MCF 10A (cell line): ENCODE measurements around the gene NHSL2. TPM values are rescaled to one million over a fixed set of nuclear protein-coding genes. Genes with fewer than 3 reads are reported as not detected.

Experiments used
- BruUV-seq: library from RNA; stranded (reverse); fragments of 400-500 nt; replicated peaks from 2 replicates; lab custom pipeline; 2021; lab: Mats Ljungman, UMichigan
- CTCF ChIA-PET: fragments of 300-600 bp; sonication (Branson Sonifier 250); formaldehyde crosslinking; extraction: SDS; loops from one replicate; lab custom pipeline; 2021; ENCODE audit warnings: antibody characterized with exemption, inconsistent platforms; lab: Yijun Ruan, JAX
- POLR2A ChIA-PET: fragments of 300-600, 350-650 bp; sonication (Branson Sonifier 250); formaldehyde crosslinking; extraction: SDS; loops from one replicate; lab custom pipeline; 2020; ENCODE audit warnings: antibody characterized with exemption, inconsistent platforms; lab: Yijun Ruan, JAX
- DNase-seq: peaks from one replicate; pipeline ENCODE4 v3.0.0-alpha.2; 2018; ENCODE audit not compliant: unreplicated experiment
- H3K27ac Mint-ChIP-seq: one replicate; pipeline ENCODE4 v1.8.0; 2022; ENCODE audit warnings: mild to moderate bottlenecking, low read depth, mixed read lengths; ENCODE audit not compliant: unreplicated experiment
- H3K27me3 Mint-ChIP-seq: one replicate; pipeline ENCODE4 v1.8.0; 2022; ENCODE audit warnings: mixed read lengths; ENCODE audit not compliant: insufficient read depth, unreplicated experiment
- H3K36me3 Mint-ChIP-seq: one replicate; pipeline ENCODE4 v1.8.0; 2022; ENCODE audit warnings: mild to moderate bottlenecking, moderate library complexity, mixed read lengths; ENCODE audit not compliant: insufficient read depth, unreplicated experiment
- H3K4me1 Mint-ChIP-seq: one replicate; pipeline ENCODE4 v1.8.0; 2022; ENCODE audit warnings: mixed read lengths; ENCODE audit not compliant: insufficient read depth, unreplicated experiment
- H3K4me3 Mint-ChIP-seq: one replicate; pipeline ENCODE4 v1.8.0; 2022; ENCODE audit warnings: mild to moderate bottlenecking, moderate library complexity, mixed read lengths; ENCODE audit not compliant: unreplicated experiment
- H3K9me3 Mint-ChIP-seq: one replicate; pipeline ENCODE4 v1.8.0; 2022; ENCODE audit warnings: mixed read lengths; ENCODE audit not compliant: unreplicated experiment
- intact Hi-C: fragments of 100-400 bp; cut with micrococcal nuclease; formaldehyde crosslinking; loops from 2 replicates; pipeline ENCODE4 v1.14.1; 2022
- total RNA-seq: library from RNA; stranded (reverse); gene quantifications from 2 replicates; pipeline ENCODE4 v1.2.3, GENCODE V29; 2022
- TF ChIP-seq, protein P1 (sequence below): fragments of 200-600 bp; IDR thresholded peaks from one replicate; pipeline ENCODE4 v1.8.0; 2022; ENCODE audit warnings: antibody characterized with exemption, mild to moderate bottlenecking; ENCODE audit not compliant: unreplicated experiment

The NHSL2 gene
- total RNA-seq, 1 experiment from 2014 or later = not detected

DNA sequence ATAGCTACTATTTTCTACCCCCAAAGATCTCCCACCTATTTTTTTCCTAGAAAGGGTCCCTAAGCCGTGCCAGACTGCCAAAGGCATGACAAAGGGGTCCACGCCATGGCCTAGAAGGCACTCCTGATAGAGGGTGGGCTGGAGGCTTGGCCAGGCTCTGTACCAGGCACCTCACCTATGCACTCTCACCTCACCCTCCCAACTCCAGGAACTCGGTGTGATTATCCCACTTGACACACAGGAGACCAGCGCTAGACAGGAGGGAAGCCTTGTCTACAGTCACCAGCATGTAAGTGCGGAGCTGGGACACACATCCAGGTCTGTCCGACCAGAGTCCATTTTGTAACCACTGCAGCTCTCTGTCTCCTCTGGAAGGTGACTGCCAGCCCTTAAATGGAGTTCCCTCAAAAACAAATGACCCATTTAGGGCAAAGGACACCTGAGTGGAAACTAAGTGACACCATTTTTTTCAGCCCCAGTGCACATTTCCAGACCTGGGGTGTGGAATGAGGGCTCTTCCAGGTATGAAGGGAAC is 114.7 kb downstream of the NHSL2 start:
- intact Hi-C loops = no loop called here
- H3K4me1 Mint-ChIP-seq = peaks cover 10% of the 10 kb centered on the region
- H3K9me3 Mint-ChIP-seq = no peaks in the 10 kb centered on the region
- TF ChIP-seq, protein P1, sequence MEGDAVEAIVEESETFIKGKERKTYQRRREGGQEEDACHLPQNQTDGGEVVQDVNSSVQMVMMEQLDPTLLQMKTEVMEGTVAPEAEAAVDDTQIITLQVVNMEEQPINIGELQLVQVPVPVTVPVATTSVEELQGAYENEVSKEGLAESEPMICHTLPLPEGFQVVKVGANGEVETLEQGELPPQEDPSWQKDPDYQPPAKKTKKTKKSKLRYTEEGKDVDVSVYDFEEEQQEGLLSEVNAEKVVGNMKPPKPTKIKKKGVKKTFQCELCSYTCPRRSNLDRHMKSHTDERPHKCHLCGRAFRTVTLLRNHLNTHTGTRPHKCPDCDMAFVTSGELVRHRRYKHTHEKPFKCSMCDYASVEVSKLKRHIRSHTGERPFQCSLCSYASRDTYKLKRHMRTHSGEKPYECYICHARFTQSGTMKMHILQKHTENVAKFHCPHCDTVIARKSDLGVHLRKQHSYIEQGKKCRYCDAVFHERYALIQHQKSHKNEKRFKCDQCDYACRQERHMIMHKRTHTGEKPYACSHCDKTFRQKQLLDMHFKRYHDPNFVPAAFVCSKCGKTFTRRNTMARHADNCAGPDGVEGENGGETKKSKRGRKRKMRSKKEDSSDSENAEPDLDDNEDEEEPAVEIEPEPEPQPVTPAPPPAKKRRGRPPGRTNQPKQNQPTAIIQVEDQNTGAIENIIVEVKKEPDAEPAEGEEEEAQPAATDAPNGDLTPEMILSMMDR = no peak
- H3K27me3 Mint-ChIP-seq = peaks cover 96% of the 10 kb centered on the region
- no peak overlapping the region for H3K4me3 Mint-ChIP-seq
- no peaks in the 10 kb centered on the region for H3K36me3 Mint-ChIP-seq
- CTCF ChIA-PET = interaction anchor here (0.6 to 1.4 kb wide), 4 partner anchors 101 to 1168 kb away, joined by 3 to 4 read pairs (median 4); no protein-coding TSS in a partner anchor
- POLR2A ChIA-PET = no interaction called here
- DNase-seq = no peak
- BruUV-seq = no TSS peak
- no peak overlapping the region for H3K27ac Mint-ChIP-seq

DNA sequence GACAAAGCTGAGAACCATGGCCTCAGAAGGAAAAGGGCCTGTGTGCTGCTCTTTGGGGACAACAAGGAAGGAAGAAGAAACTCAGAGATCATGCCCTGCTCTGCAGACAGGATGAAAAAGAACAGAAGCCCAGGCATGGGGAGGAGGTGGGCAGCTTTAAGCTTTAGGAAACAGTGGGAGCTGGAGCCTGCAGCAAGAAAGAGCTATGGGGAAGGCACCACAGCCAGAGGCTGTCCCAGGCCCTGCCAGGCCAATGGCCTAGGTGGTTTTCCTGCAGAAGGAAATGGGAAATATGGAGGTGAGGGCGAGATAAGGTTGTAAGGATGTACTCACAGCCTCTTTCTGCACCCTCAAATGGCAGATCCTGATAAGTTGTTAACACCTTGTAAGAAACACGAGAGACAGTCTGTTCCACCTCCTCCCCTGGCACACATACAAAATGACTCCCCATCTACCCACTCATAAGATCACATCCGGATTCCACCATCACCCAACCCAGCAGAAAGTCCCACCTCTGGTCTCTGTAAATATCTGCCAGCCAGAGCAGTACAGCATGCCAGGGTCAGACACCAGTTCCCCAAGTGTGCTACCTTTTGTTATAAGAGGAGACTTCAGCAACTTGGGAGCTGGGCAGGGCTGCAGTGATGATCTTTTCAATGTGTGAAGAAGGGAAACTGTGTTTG is 115.8 kb downstream of the NHSL2 start:
- H3K4me3 Mint-ChIP-seq = no peak overlapping the region
- peaks cover 10% of the 10 kb centered on the region for H3K4me1 Mint-ChIP-seq
- no peak overlapping the region for H3K27ac Mint-ChIP-seq
- CTCF ChIA-PET = interaction anchor here (0.6 kb wide), 2 partner anchors 13 to 99 kb away, joined by 3 read pairs; no protein-coding TSS in a partner anchor
- DNase-seq = no peak
- no peaks in the 10 kb centered on the region for H3K9me3 Mint-ChIP-seq
- intact Hi-C loops = no loop called here
- H3K27me3 Mint-ChIP-seq = peaks cover 86% of the 10 kb centered on the region
- no TSS peak for BruUV-seq
- TF ChIP-seq, protein P1 = no peak
- POLR2A ChIA-PET = no interaction called here
- H3K36me3 Mint-ChIP-seq = no peaks in the 10 kb centered on the region

DNA sequence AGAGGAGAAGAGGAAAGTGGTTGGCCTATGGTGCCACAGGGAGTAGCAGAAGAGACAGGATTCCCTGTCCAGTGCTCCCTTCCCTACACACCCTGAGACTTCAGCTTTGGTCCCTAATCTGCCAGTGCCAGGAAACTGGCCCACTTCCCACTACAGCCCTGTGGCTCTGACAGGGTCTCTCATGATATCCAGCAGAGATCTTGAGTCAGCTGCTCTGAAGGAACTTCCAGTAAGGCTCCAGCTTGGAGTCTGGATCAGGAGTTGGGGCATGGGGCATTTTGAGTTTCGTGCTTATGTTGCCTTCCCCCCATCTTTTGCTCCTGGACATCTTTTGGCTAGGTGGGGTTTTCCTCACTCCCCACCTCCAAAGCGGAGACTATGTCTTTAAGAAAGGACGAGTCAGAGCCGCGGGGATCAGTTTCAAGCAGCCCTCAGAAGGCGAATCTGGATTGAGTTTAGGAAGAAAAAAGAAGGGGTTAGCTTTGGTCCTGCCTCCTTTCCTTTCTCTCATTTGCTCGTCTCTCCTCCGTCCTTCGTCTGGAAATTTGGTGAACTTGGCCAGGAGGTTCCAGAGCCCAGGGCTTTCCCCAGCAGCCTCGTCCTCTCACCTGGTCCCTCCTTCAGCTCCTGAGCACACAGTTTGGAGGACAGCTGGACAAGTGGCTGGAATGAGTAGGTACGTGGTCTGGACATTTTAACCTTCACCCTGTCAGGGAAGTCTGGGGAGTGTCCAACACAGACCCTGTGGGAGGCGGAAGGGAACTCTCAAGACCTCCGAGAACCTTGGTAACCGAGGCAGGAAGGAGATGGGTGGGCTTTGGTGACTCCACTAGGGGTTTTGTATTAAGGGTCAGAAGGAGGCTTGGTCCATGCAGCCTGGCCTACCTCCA is 116.6 kb downstream of the NHSL2 start:
- intact Hi-C loops = no loop called here
- no peak overlapping the region for H3K4me3 Mint-ChIP-seq
- ChIA-PET POLR2A (no interaction called here), CTCF (interaction anchor here (1.1 to 6.5 kb wide), 2 partner anchors 8 to 48 kb away, joined by 4 to 53 read pairs; no protein-coding TSS in a partner anchor)
- H3K4me1 Mint-ChIP-seq = peaks cover 10% of the 10 kb centered on the region
- H3K27ac Mint-ChIP-seq = no peak overlapping the region
- DNase-seq = no peak
- BruUV-seq = no TSS peak
- H3K9me3 Mint-ChIP-seq = no peaks in the 10 kb centered on the region
- H3K27me3 Mint-ChIP-seq = peaks cover 82% of the 10 kb centered on the region
- TF ChIP-seq, protein P1 = no peak
- H3K36me3 Mint-ChIP-seq = no peaks in the 10 kb centered on the region

DNA sequence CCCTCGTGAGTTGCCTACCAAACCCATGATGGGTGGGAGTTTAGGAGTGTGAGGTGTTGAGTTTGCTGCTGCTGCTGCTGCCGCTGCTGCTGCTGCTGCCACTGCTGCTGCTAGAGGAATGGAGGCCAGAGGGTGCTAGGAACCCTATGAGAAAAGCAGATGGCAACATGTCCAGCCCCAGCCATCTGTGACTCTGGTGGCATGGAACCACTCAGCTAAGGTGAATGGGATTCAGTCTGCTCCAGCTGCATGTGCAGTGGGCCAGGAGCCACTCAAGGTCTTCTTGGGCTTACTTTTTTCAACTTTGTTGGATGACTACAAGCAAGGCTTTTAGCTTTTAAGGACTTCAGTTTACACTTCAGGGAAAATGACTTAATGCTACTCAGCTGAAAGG is 117.3 kb downstream of the NHSL2 start:
- no peaks in the 10 kb centered on the region for H3K9me3 Mint-ChIP-seq

More for the DNA sequence above, 117.3 kb downstream of the NHSL2 start:
- Mint-ChIP-seq H3K36me3 (no peaks in the 10 kb centered on the region), H3K4me3 (no peak overlapping the region), H3K27me3 (peaks cover 82% of the 10 kb centered on the region), H3K4me1 (peaks cover 10% of the 10 kb centered on the region), H3K27ac (no peak overlapping the region)
- POLR2A ChIA-PET = no interaction called here
- no TSS peak for BruUV-seq
- CTCF ChIA-PET = interaction anchor here (1.1 to 6.5 kb wide), 2 partner anchors 9 to 47 kb away, joined by 4 to 53 read pairs; no protein-coding TSS in a partner anchor
- TF ChIP-seq, protein P1 = no peak
- DNase-seq = no peak
- intact Hi-C loops = no loop called here
